NCI-H128 (cell line): ENCODE data around the gene G6PC2.

Source experiments
- DNase-seq: peaks from one replicate; lab custom pipeline; 2025; ENCODE audit not compliant: unreplicated experiment; lab: John Stamatoyannopoulos, UW

The G6PC2 gene

DNA sequence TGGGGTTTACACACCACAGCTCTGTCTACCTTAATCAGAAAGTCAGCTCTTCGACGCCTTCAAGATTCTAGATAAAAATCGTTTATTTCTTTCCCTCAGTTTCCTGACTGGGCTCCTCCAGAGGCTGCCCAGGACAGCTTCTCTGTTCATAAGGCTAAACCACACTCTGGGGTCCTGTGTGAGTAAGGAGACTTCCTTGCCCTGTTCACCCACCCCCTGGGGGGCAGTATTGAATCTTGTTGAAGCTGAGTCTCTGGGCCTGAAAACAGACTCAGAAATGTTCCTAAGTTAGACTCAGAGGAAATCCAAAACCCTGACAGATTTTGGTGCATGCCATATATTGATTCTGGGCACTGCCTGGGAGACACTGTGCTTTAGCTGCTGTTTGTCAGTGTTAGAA lies 43.0 kb downstream of the G6PC2 start:
- DNase-seq: no peak

- DNase-seq: no peak
Observed at GRCh38 chr2:168945508-168945907, 44.4 kb downstream of the G6PC2 start.

GRCh38 chr2:168948621-168949212 lies 47.6 kb downstream of the G6PC2 start:
- DNase-seq: no peak

GRCh38 chr2:168949324-168949723 lies 48.2 kb downstream of the G6PC2 start:
- DNase-seq: no peak

GRCh38 chr2:168951871-168952270 lies 50.8 kb downstream of the G6PC2 start:
- no peak for DNase-seq

- DNase-seq: no peak
Observed at GRCh38 chr2:168952424-168952823, 51.3 kb downstream of the G6PC2 start.

DNA sequence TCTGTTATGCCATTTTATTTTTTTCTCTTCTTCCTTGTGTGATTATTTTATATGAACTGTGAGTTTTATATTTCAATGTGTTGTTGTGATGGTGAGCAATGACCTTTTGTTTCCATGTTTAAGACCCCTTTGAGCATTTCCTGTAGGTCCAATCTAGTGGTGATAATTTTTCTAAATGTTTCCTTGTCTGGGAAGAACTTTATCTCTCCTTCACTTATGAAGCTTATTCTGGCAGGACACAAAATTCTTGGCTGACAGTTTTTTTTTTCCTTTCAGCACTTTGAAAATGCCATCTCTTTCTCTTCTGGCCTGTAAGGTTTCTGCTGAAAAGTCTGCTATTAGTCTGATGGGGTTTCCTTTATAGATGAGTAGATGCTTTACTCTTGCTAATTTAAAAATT lies 53.2 kb downstream of the G6PC2 start:
- no peak for DNase-seq

- DNase-seq: no peak
Observed at GRCh38 chr2:168955321-168955720, 54.2 kb downstream of the G6PC2 start.

DNA sequence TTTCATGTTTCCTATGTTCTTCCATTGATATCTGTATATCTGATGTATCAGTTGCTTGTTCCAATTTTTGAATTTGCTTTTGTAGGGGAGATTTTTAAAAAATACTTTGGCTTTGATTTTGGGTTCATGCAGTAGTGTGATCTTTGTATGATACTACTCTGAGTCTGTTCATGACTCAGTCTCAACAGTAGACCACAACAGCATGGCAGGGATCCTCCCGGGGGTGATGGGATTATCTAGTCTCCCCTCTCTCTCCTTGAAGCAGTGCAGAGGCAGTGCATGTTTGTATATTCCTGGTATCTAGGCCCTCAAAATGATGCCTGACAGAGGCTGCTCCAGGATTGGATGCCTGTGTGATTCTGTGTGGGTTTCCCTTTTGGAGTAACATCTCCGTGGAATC lies 55.3 kb downstream of the G6PC2 start:
- no peak for DNase-seq
